GM12878 (cell line): Measurements from ENCODE around the gene OTOG. TPM values are rescaled to one million over a fixed set of nuclear protein-coding genes. Genes with fewer than 3 reads are reported as not detected.

Source experiments
- ATAC-seq: fragments of 200-7000 bp; cut with Tn5 transposase; 3 replicates; pipeline ENCODE4 v1.9.1; 2020; ENCODE audit warnings: mild to moderate bottlenecking, moderate library complexity
- BruUV-seq: library from RNA; stranded (reverse); fragments of 400-500 nt; replicated peaks from 2 replicates; lab custom pipeline; 2021; lab: Mats Ljungman, UMichigan
- CTCF ChIA-PET: fragments of 300-600 bp; sonication (Branson Sonifier 250); formaldehyde crosslinking; extraction: SDS; loops from one replicate; lab custom pipeline; 2021; ENCODE audit warnings: inconsistent platforms; lab: Yijun Ruan, JAX
- POLR2A ChIA-PET: fragments of 350-600 bp; formaldehyde crosslinking; extraction: SDS; loops from one replicate; lab custom pipeline; 2021; ENCODE audit warnings: inconsistent platforms; lab: Charles Lee
- RAD21 ChIA-PET: fragments of 300-600 bp; sonication (Branson Sonifier 250); formaldehyde crosslinking; loops from one replicate; lab custom pipeline; 2023; ENCODE audit warnings: antibody characterized with exemption; ENCODE audit not compliant: unreplicated experiment; lab: Charles Lee
- SMC1A ChIA-PET: fragments of 300-600 bp; sonication (Branson Sonifier 250); formaldehyde crosslinking; loops from one replicate; lab custom pipeline; 2023; ENCODE audit not compliant: unreplicated experiment, uncharacterized antibody; lab: Charles Lee
- DNase-seq: peaks from one replicate; pipeline ENCODE4 v3.0.0-alpha.2; 2011; ENCODE audit warnings: low read depth, low spot score
- FAIRE-seq: peaks from 3 replicates; lab custom pipeline; 2011; peaks lifted over from hg19 to GRCh38; lab: Jason Lieb, UNC
- H2AFZ ChIP-seq: 2 replicates; pipeline ENCODE4 v1.6.0; 2011; ENCODE audit warnings: low read depth, low read length, control low read depth; ENCODE audit not compliant: control insufficient read depth
- H3K27ac ChIP-seq: 2 replicates; pipeline ENCODE4 v1.5.1; 2011; ENCODE audit warnings: control low read depth; ENCODE audit not compliant: control insufficient read depth, insufficient read depth
- H3K27me3 ChIP-seq, 2 experiments: replicated peaks in 1 of 2; 2 replicates each; pipeline versions ENCODE4 v1.6.0 to v1.6.1; 2011; ENCODE audit warnings: low read length in 1 of 2; ENCODE audit not compliant: control insufficient read depth in 2 of 2, insufficient read depth in 2 of 2
- H3K36me3 ChIP-seq, 2 experiments: 2 replicates each; pipeline ENCODE4 v1.5.1; 2011; ENCODE audit warnings: low read length in 1 of 2; ENCODE audit not compliant: control insufficient read depth in 2 of 2, insufficient read depth in 2 of 2
- H3K4me1 ChIP-seq: 2 replicates; pipeline ENCODE4 v1.6.1; 2011; ENCODE audit warnings: mild to moderate bottlenecking, low read length, moderate library complexity, mixed read lengths; ENCODE audit not compliant: control insufficient read depth, insufficient read depth
- H3K4me2 ChIP-seq: 2 replicates; pipeline ENCODE4 v1.6.0; 2011; ENCODE audit warnings: control low read depth; ENCODE audit not compliant: control insufficient read depth, insufficient read depth
- H3K4me3 ChIP-seq: fragments of 200-600 bp; sonication (generic); 2 replicates; pipeline ENCODE4 v1.5.1; 2016
- H3K79me2 ChIP-seq: 2 replicates; pipeline ENCODE4 v1.6.0; 2011; ENCODE audit warnings: low read length; ENCODE audit not compliant: control insufficient read depth, insufficient read depth
- H3K9ac ChIP-seq: 2 replicates; pipeline ENCODE4 v1.8.0; 2011; ENCODE audit warnings: low read length, control low read depth, mixed read lengths; ENCODE audit not compliant: control insufficient read depth, insufficient read depth
- H3K9me3 ChIP-seq: replicated peaks from 3 replicates; pipeline ENCODE4 v1.5.1; 2011; ENCODE audit warnings: mild to moderate bottlenecking, low read length; ENCODE audit not compliant: control insufficient read depth, insufficient read depth
- H4K20me1 ChIP-seq: 2 replicates; pipeline ENCODE4 v1.6.0; 2011; ENCODE audit not compliant: control insufficient read depth, insufficient read depth
- BCL11A ChIP-seq: IDR thresholded peaks from 2 replicates; pipeline ENCODE4 v1.6.1; 2011; ENCODE audit warnings: low read depth, low read length
- CBFB ChIP-seq: IDR thresholded peaks from 2 replicates; pipeline ENCODE4 v1.6.1; 2016; ENCODE audit warnings: antibody characterized with exemption, low read depth
- CEBPB ChIP-seq, 2 experiments: fragments of 150-350 bp in 1 of 2; IDR thresholded peaks; 2 replicates each; pipeline ENCODE4 v1.6.1; 2012 to 2014; ENCODE audit warnings: low read depth in 2 of 2, low read length in 2 of 2, borderline replicate concordance in 1 of 2, inconsistent platforms in 1 of 2
- E4F1 ChIP-seq: fragments of 450-650 bp; IDR thresholded peaks from 2 replicates; pipeline ENCODE4 v1.6.1; 2018; ENCODE audit warnings: borderline replicate concordance, mild to moderate bottlenecking; ENCODE audit not compliant: partially characterized antibody
- HDGF ChIP-seq: fragments of 450-650 bp; IDR thresholded peaks from 2 replicates; pipeline ENCODE4 v1.6.1; 2016; ENCODE audit warnings: antibody characterized with exemption
- MYB ChIP-seq: fragments of 150-350 bp; IDR thresholded peaks from 2 replicates; pipeline ENCODE4 v1.6.1; 2014; ENCODE audit warnings: mild to moderate bottlenecking, low read depth, low read length, borderline replicate concordance
- MYC ChIP-seq: IDR thresholded peaks from 2 replicates; pipeline ENCODE4 v1.6.1; 2011; ENCODE audit warnings: mild to moderate bottlenecking, low read length, moderate library complexity, inconsistent platforms; ENCODE audit not compliant: insufficient read depth, insufficient replicate concordance, insufficient read length, severe bottlenecking
- RFX5 ChIP-seq: IDR thresholded peaks from 2 replicates; pipeline ENCODE4 v1.6.1; 2011; ENCODE audit warnings: low read depth, low read length, improper control_type of control experiment
- SIN3A ChIP-seq: IDR thresholded peaks from 2 replicates; pipeline ENCODE4 v1.6.1; 2012; ENCODE audit warnings: low read depth, low read length, improper control_type of control experiment
- SMARCA5 ChIP-seq: fragments of 450-650 bp; IDR thresholded peaks from 2 replicates; pipeline ENCODE4 v1.6.1; 2017; ENCODE audit warnings: mild to moderate bottlenecking
- SMC3 ChIP-seq: IDR thresholded peaks from 2 replicates; pipeline ENCODE4 v1.6.1; 2011; ENCODE audit warnings: low read length, improper control_type of control experiment, borderline replicate concordance
- SREBF2 ChIP-seq: IDR thresholded peaks from 2 replicates; pipeline ENCODE4 v1.6.1; 2012; ENCODE audit warnings: mild to moderate bottlenecking, low read length
- STAT1 ChIP-seq: fragments of 450-650 bp; conservative IDR thresholded peaks from 2 replicates; pipeline ENCODE4 v1.6.1; 2014; ENCODE audit warnings: antibody characterized with exemption, mild to moderate bottlenecking
- SUZ12 ChIP-seq: fragments of 200-600 bp; sonication (generic); IDR thresholded peaks from one replicate; pipeline ENCODE4 v1.6.1; 2018; ENCODE audit warnings: antibody characterized with exemption, mild to moderate bottlenecking; ENCODE audit not compliant: unreplicated experiment
- TAF1 ChIP-seq: IDR thresholded peaks from 2 replicates; pipeline ENCODE4 v1.6.1; 2011; ENCODE audit warnings: mild to moderate bottlenecking, low read depth, low read length, borderline replicate concordance
- WRNIP1 ChIP-seq: IDR thresholded peaks from 2 replicates; pipeline ENCODE4 v1.6.1; 2011; ENCODE audit warnings: low read depth, low read length, improper control_type of control experiment, borderline replicate concordance
- ZNF592 ChIP-seq: fragments of 450-650 bp; IDR thresholded peaks from 2 replicates; pipeline ENCODE4 v1.6.1; 2017; ENCODE audit warnings: mild to moderate bottlenecking, moderate library complexity
- WGBS: methylation state at CpG from one replicate; pipeline ENCODE4 v1.1.6; 2016; ENCODE audit warnings: low lambda C conversion rate; ENCODE audit not compliant: insufficient replicate concordance, insufficient coverage; ENCODE audit errors: missing lambda C conversion rate; 5-methylcytosine and 5-hydroxymethylcytosine counted together
- in situ Hi-C: fragments of 300-500 bp; cut with MboI; formaldehyde crosslinking; loops from 9 replicates; pipeline ENCODE4 v1.14.3; 2018; ENCODE audit warnings: mixed read lengths
- intact Hi-C: fragments of 100-400 bp; cut with micrococcal nuclease; formaldehyde crosslinking; loops from one replicate; pipeline ENCODE4 v1.14.2; 2022; ENCODE audit not compliant: unreplicated experiment
- polyA plus RNA-seq, 11 experiments: library from polyadenylated mRNA; depleted of rRNA in 4 of 11; unstranded in 6 of 11; stranded (reverse) in 5 of 11; fragments of >200 nt; fragmentation: Nextera tagmentation in 4 of 11; fragmentation: Illumina TruSeq in 1 of 11; extraction: Ambion mirVana in 4 of 11; extraction: Trizol in 1 of 11; gene quantifications; 1 replicate in 1 of 11; 2 replicates in 10 of 11; pipeline versions ENCODE4 v1.2.1 to v1.2.3, GENCODE V29; 2011 to 2016; ENCODE audit warnings: inconsistent platforms in 2 of 11, missing spikeins in 2 of 11, low read depth in 1 of 11
- total RNA-seq, 4 experiments: library from RNA; depleted of rRNA in 3 of 4; stranded (reverse); fragments of >200 nt in 3 of 4; fragmentation: Illumina TruSeq in 1 of 4; extraction: Trizol in 1 of 4; gene quantifications; 2 replicates each; pipeline versions ENCODE4 v1.2.1 to v1.2.3, GENCODE V29; 2013 to 2021

The OTOG gene
- total and polyA plus RNA-seq, 10 of the 15 experiments (the other 5 are each of a cell fraction or from before 2014, with no cell fraction given): not detected

GRCh38 chr11:17544181-17544622 lies 2.9 kb upstream of the OTOG start, which contains the start of gene USH1C (continued):
- TF ChIP-seq SMARCA5 (no peak), MYB (no peak), SMC3 (no peak)

GRCh38 chr11:17546240-17546639 lies 819 bp upstream of the OTOG start:
- Histone ChIP-seq H3K4me2 (no peak overlapping the region), H3K9me3 (no peaks in the 10 kb centered on the region), H3K36me3 (no peaks in the 10 kb centered on the region), H3K9ac (no peak overlapping the region), H3K27ac (no peak overlapping the region), H4K20me1 (no peaks in the 10 kb centered on the region), H3K27me3 (peaks cover 3 to 6% of the 10 kb centered on the region in 2 experiments), H3K79me2 (no peaks in the 10 kb centered on the region), H3K4me3 (no peak overlapping the region), H2AFZ (no peak overlapping the region), H3K4me1 (no peaks in the 10 kb centered on the region)
- 0% methylated on average over 2 of the region's 2 CpGs for WGBS
- in situ Hi-C loops (no loop called here), intact Hi-C loops (no loop called here)
- ChIA-PET RAD21 (no interaction called here), POLR2A (no interaction called here), SMC1A (no interaction called here), CTCF (no interaction called here)
- BruUV-seq: no TSS peak
- no peak for ATAC-seq
- no peak for FAIRE-seq
- DNase-seq: no peak
- TF ChIP-seq E4F1: no peak
- no peak for TF ChIP-seq RFX5
- TF ChIP-seq BCL11A: no peak
- TF ChIP-seq SIN3A: no peak
- TF ChIP-seq SUZ12: no peak
- no peak for TF ChIP-seq CEBPB (IDR thresholded peaks at IDR 0.05; ENCODE audit: borderline replicate concordance in 1 of 2, low read depth in 2 of 2, low read length in 2 of 2)
- no peak for TF ChIP-seq CBFB
- no peak for TF ChIP-seq ZNF592
- no peak for TF ChIP-seq WRNIP1
- no peak for TF ChIP-seq HDGF
- no peak for TF ChIP-seq SREBF2
- no peak for TF ChIP-seq TAF1
- no peak for TF ChIP-seq STAT1
- TF ChIP-seq MYC: no peak
